GM23338 (cell line): ENCODE results near the gene RCBTB2.

Experiments used
- CREB1 ChIP-seq: fragments of 250-450 bp; sonication (Bioruptor Pico); IDR thresholded peaks from 2 replicates; pipeline ENCODE4 v1.5.0; 2020; ENCODE audit warnings: low read depth, mild to moderate bottlenecking, moderate library complexity
- EZH2 ChIP-seq: fragments of 200-600 bp; sonication (generic); IDR thresholded peaks from one replicate; pipeline ENCODE4 v1.8.0; 2017; ENCODE audit warnings: antibody characterized with exemption, mild to moderate bottlenecking, low read depth; ENCODE audit not compliant: unreplicated experiment
- EZH2phosphoT487 ChIP-seq: fragments of 200-600 bp; sonication (generic); IDR thresholded peaks from one replicate; pipeline ENCODE4 v1.8.1; 2018; ENCODE audit warnings: antibody characterized with exemption; ENCODE audit not compliant: unreplicated experiment
- JUNB ChIP-seq: IDR thresholded peaks from one replicate; pipeline ENCODE4 v1.6.1; 2016; ENCODE audit warnings: antibody characterized with exemption; ENCODE audit not compliant: unreplicated experiment
- NANOG ChIP-seq: IDR thresholded peaks from 2 replicates; pipeline ENCODE4 v1.6.1; 2016; ENCODE audit warnings: antibody characterized with exemption, borderline replicate concordance
- POLR2AphosphoS5 ChIP-seq: IDR thresholded peaks from 2 replicates; pipeline ENCODE4 v1.6.1; 2016; ENCODE audit warnings: antibody characterized with exemption, low read depth
- STAT1 ChIP-seq: IDR thresholded peaks from one replicate; pipeline ENCODE4 v1.6.1; 2016; ENCODE audit warnings: antibody characterized with exemption; ENCODE audit not compliant: unreplicated experiment
- ZNF114 ChIP-seq: fragments of 250-450 bp; sonication (Bioruptor Pico); IDR thresholded peaks from 2 replicates; pipeline ENCODE4 v1.5.0; 2020; ENCODE audit warnings: mild to moderate bottlenecking, moderate library complexity
- ZNF331 ChIP-seq: fragments of 250-450 bp; sonication (Bioruptor Pico); IDR thresholded peaks from 2 replicates; pipeline ENCODE4 v1.5.0; 2020; ENCODE audit warnings: low read depth, mild to moderate bottlenecking, moderate library complexity
- TF ChIP-seq, protein P1 (sequence below), 2 experiments: fragments of 200-600 bp in 1 of 2; sonication (generic) in 1 of 2; conservative IDR thresholded peaks; 2 replicates each; pipeline versions ENCODE4 v1.5.1 to v1.6.1; 2016 to 2017; ENCODE audit warnings: antibody characterized with exemption in 2 of 2, low read depth in 2 of 2, mild to moderate bottlenecking in 2 of 2, moderate library complexity in 1 of 2
- TF ChIP-seq, protein P2 (sequence below): IDR thresholded peaks from one replicate; pipeline ENCODE4 v1.6.1; 2018; ENCODE audit warnings: antibody characterized with exemption; ENCODE audit not compliant: unreplicated experiment
- TF ChIP-seq, protein P3 (sequence below): fragments of 250-450 bp; sonication (Bioruptor Pico); IDR thresholded peaks from 2 replicates; pipeline ENCODE4 v1.5.0; 2020; ENCODE audit warnings: mild to moderate bottlenecking, moderate library complexity
- TF ChIP-seq, protein P4 (sequence below): IDR thresholded peaks from 2 replicates; pipeline ENCODE4 v1.6.1; 2016; ENCODE audit warnings: antibody characterized with exemption

DNA sequence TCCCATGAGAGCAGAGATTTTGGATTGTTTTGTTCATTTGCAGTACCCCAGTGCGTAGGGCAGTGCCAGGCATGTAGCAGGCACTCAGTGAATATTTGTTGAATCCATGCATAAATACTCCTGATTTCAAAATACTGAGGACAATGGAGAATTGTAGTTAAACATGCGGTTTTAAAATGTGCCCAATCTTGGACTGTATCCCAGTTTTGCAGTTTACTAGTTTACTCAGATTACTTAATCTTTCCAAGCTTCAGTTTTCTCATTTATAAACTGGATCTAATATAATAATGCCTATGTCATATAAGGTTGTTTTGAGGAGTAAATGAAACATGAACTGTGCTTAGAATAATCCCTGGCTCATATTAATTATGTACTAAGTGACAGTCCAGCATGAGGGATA, 39.0 kb downstream of the RCBTB2 start:
- TF ChIP-seq EZH2 (no peak), POLR2AphosphoS5 (no peak), EZH2phosphoT487 (no peak), ZNF331 (no peak), JUNB (no peak), CREB1 (no peak), ZNF114 (CRISPR knock-in tag) (no peak), NANOG (no peak), STAT1 (no peak)
- TF ChIP-seq, protein P1, sequence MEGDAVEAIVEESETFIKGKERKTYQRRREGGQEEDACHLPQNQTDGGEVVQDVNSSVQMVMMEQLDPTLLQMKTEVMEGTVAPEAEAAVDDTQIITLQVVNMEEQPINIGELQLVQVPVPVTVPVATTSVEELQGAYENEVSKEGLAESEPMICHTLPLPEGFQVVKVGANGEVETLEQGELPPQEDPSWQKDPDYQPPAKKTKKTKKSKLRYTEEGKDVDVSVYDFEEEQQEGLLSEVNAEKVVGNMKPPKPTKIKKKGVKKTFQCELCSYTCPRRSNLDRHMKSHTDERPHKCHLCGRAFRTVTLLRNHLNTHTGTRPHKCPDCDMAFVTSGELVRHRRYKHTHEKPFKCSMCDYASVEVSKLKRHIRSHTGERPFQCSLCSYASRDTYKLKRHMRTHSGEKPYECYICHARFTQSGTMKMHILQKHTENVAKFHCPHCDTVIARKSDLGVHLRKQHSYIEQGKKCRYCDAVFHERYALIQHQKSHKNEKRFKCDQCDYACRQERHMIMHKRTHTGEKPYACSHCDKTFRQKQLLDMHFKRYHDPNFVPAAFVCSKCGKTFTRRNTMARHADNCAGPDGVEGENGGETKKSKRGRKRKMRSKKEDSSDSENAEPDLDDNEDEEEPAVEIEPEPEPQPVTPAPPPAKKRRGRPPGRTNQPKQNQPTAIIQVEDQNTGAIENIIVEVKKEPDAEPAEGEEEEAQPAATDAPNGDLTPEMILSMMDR (conservative IDR thresholded peaks at IDR 0.05; ENCODE audit: low read depth in 2 of 2), result no peak
- TF ChIP-seq, protein P2, sequence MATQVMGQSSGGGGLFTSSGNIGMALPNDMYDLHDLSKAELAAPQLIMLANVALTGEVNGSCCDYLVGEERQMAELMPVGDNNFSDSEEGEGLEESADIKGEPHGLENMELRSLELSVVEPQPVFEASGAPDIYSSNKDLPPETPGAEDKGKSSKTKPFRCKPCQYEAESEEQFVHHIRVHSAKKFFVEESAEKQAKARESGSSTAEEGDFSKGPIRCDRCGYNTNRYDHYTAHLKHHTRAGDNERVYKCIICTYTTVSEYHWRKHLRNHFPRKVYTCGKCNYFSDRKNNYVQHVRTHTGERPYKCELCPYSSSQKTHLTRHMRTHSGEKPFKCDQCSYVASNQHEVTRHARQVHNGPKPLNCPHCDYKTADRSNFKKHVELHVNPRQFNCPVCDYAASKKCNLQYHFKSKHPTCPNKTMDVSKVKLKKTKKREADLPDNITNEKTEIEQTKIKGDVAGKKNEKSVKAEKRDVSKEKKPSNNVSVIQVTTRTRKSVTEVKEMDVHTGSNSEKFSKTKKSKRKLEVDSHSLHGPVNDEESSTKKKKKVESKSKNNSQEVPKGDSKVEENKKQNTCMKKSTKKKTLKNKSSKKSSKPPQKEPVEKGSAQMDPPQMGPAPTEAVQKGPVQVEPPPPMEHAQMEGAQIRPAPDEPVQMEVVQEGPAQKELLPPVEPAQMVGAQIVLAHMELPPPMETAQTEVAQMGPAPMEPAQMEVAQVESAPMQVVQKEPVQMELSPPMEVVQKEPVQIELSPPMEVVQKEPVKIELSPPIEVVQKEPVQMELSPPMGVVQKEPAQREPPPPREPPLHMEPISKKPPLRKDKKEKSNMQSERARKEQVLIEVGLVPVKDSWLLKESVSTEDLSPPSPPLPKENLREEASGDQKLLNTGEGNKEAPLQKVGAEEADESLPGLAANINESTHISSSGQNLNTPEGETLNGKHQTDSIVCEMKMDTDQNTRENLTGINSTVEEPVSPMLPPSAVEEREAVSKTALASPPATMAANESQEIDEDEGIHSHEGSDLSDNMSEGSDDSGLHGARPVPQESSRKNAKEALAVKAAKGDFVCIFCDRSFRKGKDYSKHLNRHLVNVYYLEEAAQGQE, result no peak
- TF ChIP-seq, protein P3, sequence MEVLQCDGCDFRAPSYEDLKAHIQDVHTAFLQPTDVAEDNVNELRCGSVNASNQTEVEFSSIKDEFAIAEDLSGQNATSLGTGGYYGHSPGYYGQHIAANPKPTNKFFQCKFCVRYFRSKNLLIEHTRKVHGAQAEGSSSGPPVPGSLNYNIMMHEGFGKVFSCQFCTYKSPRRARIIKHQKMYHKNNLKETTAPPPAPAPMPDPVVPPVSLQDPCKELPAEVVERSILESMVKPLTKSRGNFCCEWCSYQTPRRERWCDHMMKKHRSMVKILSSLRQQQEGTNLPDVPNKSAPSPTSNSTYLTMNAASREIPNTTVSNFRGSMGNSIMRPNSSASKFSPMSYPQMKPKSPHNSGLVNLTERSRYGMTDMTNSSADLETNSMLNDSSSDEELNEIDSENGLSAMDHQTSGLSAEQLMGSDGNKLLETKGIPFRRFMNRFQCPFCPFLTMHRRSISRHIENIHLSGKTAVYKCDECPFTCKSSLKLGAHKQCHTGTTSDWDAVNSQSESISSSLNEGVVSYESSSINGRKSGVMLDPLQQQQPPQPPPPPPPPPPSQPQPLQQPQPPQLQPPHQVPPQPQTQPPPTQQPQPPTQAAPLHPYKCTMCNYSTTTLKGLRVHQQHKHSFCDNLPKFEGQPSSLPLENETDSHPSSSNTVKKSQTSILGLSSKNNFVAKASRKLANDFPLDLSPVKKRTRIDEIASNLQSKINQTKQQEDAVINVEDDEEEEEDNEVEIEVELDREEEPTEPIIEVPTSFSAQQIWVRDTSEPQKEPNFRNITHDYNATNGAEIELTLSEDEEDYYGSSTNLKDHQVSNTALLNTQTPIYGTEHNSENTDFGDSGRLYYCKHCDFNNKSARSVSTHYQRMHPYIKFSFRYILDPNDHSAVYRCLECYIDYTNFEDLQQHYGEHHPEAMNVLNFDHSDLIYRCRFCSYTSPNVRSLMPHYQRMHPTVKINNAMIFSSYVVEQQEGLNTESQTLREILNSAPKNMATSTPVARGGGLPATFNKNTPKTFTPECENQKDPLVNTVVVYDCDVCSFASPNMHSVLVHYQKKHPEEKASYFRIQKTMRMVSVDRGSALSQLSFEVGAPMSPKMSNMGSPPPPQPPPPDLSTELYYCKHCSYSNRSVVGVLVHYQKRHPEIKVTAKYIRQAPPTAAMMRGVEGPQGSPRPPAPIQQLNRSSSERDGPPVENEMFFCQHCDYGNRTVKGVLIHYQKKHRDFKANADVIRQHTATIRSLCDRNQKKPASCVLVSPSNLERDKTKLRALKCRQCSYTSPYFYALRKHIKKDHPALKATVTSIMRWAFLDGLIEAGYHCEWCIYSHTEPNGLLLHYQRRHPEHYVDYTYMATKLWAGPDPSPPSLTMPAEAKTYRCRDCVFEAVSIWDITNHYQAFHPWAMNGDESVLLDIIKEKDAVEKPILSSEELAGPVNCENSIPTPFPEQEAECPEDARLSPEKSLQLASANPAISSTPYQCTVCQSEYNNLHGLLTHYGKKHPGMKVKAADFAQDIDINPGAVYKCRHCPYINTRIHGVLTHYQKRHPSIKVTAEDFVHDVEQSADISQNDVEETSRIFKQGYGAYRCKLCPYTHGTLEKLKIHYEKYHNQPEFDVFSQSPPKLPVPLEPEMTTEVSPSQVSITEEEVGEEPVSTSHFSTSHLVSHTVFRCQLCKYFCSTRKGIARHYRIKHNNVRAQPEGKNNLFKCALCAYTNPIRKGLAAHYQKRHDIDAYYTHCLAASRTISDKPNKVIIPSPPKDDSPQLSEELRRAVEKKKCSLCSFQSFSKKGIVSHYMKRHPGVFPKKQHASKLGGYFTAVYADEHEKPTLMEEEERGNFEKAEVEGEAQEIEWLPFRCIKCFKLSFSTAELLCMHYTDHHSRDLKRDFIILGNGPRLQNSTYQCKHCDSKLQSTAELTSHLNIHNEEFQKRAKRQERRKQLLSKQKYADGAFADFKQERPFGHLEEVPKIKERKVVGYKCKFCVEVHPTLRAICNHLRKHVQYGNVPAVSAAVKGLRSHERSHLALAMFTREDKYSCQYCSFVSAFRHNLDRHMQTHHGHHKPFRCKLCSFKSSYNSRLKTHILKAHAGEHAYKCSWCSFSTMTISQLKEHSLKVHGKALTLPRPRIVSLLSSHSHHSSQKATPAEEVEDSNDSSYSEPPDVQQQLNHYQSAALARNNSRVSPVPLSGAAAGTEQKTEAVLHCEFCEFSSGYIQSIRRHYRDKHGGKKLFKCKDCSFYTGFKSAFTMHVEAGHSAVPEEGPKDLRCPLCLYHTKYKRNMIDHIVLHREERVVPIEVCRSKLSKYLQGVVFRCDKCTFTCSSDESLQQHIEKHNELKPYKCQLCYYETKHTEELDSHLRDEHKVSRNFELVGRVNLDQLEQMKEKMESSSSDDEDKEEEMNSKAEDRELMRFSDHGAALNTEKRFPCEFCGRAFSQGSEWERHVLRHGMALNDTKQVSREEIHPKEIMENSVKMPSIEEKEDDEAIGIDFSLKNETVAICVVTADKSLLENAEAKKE, result no peak
- TF ChIP-seq, protein P4, sequence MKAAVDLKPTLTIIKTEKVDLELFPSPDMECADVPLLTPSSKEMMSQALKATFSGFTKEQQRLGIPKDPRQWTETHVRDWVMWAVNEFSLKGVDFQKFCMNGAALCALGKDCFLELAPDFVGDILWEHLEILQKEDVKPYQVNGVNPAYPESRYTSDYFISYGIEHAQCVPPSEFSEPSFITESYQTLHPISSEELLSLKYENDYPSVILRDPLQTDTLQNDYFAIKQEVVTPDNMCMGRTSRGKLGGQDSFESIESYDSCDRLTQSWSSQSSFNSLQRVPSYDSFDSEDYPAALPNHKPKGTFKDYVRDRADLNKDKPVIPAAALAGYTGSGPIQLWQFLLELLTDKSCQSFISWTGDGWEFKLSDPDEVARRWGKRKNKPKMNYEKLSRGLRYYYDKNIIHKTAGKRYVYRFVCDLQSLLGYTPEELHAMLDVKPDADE, result no peak
